HepG2 (cell line): ENCODE data around the gene STIM2. TPM values are rescaled to one million over a fixed set of nuclear protein-coding genes. Genes with fewer than 3 reads are reported as not detected.

ENCODE experiments used
- BCL6 ChIP-seq: IDR thresholded peaks from 2 replicates; pipeline ENCODE4 v1.6.1; 2016; ENCODE audit warnings: missing genetic modification reagents, missing compliant biosample characterization
- CHD4 ChIP-seq: fragments of 200-600 bp; sonication (generic); IDR thresholded peaks from 2 replicates; pipeline ENCODE4 v1.7.0; 2017; ENCODE audit warnings: mild to moderate bottlenecking, low read length, borderline replicate concordance
- DNMT3B ChIP-seq: conservative IDR thresholded peaks from 2 replicates; pipeline ENCODE4 v1.6.1; 2016; ENCODE audit warnings: missing biosample characterization, control low read depth
- KDM5B ChIP-seq: sonication (generic); formaldehyde crosslinking; IDR thresholded peaks from 2 replicates; pipeline ENCODE4 v1.4.0; 2020; ENCODE audit warnings: missing genetic modification reagents, mild to moderate bottlenecking, borderline replicate concordance
- MTERF4 ChIP-seq: sonication (generic); formaldehyde crosslinking; IDR thresholded peaks from 2 replicates; pipeline ENCODE4 v1.8.0; 2023; ENCODE audit warnings: mild to moderate bottlenecking, missing genetic modification reagents
- RELA ChIP-seq: sonication (generic); formaldehyde crosslinking; IDR thresholded peaks from 2 replicates; pipeline ENCODE4 v1.4.0; 2020; ENCODE audit warnings: missing genetic modification reagents
- ZBTB39 ChIP-seq: sonication (generic); formaldehyde crosslinking; IDR thresholded peaks from 2 replicates; pipeline ENCODE4 v1.5.0; 2020; ENCODE audit warnings: missing genetic modification reagents
- ZNF431 ChIP-seq: sonication (generic); formaldehyde crosslinking; IDR thresholded peaks from 2 replicates; pipeline ENCODE4 v1.9.0; 2022; ENCODE audit warnings: missing genetic modification reagents, low read depth, mild to moderate bottlenecking, borderline replicate concordance
- polyA plus RNA-seq, 8 experiments: library from polyadenylated mRNA; depleted of rRNA in 3 of 8; stranded (reverse) in 7 of 8; unstranded in 1 of 8; fragments of >200 nt; fragmentation: Illumina TruSeq in 4 of 8; extraction: Trizol in 4 of 8; gene quantifications; 2 replicates each; pipeline versions ENCODE4 v1.2.1 to v1.2.3, GENCODE V29; 2011 to 2016; ENCODE audit warnings: low read depth in 4 of 8, missing spikeins in 1 of 8, mixed read lengths in 1 of 8; ENCODE audit not compliant: insufficient read depth in 1 of 8
- total RNA-seq, 5 experiments: library from RNA; depleted of rRNA; stranded (reverse); fragments of >200 nt; fragmentation: Illumina TruSeq; extraction: Trizol; gene quantifications; 2 replicates each; pipeline ENCODE4 v1.2.3, GENCODE V29; 2016; ENCODE audit warnings: low read depth in 1 of 5
- TF ChIP-seq, protein P1 (sequence below): sonication (generic); formaldehyde crosslinking; IDR thresholded peaks from 2 replicates; pipeline ENCODE4 v1.4.0; 2020; ENCODE audit warnings: missing genetic modification reagents, borderline replicate concordance
- TF ChIP-seq, protein P2 (sequence below): sonication (generic); formaldehyde crosslinking; IDR thresholded peaks from 2 replicates; pipeline ENCODE4 v1.4.0; 2020; ENCODE audit warnings: mild to moderate bottlenecking, missing genetic modification reagents
- TF ChIP-seq, protein P3 (sequence below): sonication (generic); formaldehyde crosslinking; IDR thresholded peaks from 2 replicates; pipeline ENCODE4 v1.8.0; 2022; ENCODE audit warnings: mild to moderate bottlenecking, missing genetic modification reagents
- TF ChIP-seq, protein P4 (sequence below): sonication (generic); formaldehyde crosslinking; IDR thresholded peaks from 2 replicates; pipeline ENCODE4 v1.4.0; 2020; ENCODE audit warnings: missing genetic modification reagents

Gene STIM2
- total and polyA plus RNA-seq, 2 of the 13 experiments (the other 11 are each of a cell fraction or from before 2014, with no cell fraction given), result 19.3 to 19.4 TPM

DNA sequence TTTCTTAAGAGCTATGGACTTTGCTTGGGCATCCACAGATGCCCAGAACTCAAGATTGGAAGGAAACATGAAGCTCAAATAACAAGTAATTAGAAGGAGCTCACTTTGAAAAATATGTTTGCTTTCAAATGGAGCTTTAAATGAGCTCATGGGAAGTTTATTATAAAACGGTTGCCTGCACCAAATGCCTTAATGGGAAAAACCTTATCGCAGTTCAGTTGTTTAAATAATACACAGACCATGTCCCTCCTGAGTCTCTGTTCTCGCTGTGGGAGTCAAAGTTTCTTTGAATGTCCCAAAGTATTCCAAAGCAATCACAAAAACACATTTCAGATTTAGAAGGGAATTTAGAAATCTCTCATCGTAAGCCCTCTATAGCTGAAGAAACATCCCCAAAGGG, 31.6 kb upstream of the STIM2 start (continued):
- TF ChIP-seq, protein P1, sequence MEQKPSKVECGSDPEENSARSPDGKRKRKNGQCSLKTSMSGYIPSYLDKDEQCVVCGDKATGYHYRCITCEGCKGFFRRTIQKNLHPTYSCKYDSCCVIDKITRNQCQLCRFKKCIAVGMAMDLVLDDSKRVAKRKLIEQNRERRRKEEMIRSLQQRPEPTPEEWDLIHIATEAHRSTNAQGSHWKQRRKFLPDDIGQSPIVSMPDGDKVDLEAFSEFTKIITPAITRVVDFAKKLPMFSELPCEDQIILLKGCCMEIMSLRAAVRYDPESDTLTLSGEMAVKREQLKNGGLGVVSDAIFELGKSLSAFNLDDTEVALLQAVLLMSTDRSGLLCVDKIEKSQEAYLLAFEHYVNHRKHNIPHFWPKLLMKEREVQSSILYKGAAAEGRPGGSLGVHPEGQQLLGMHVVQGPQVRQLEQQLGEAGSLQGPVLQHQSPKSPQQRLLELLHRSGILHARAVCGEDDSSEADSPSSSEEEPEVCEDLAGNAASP (CRISPR knock-in tag), result no peak
- TF ChIP-seq, protein P2, sequence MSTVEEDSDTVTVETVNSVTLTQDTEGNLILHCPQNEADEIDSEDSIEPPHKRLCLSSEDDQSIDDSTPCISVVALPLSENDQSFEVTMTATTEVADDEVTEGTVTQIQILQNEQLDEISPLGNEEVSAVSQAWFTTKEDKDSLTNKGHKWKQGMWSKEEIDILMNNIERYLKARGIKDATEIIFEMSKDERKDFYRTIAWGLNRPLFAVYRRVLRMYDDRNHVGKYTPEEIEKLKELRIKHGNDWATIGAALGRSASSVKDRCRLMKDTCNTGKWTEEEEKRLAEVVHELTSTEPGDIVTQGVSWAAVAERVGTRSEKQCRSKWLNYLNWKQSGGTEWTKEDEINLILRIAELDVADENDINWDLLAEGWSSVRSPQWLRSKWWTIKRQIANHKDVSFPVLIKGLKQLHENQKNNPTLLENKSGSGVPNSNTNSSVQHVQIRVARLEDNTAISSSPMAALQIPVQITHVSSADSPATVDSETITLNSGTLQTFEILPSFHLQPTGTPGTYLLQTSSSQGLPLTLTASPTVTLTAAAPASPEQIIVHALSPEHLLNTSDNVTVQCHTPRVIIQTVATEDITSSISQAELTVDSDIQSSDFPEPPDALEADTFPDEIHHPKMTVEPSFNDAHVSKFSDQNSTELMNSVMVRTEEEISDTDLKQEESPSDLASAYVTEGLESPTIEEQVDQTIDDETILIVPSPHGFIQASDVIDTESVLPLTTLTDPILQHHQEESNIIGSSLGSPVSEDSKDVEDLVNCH (CRISPR knock-in tag), result no peak
- TF ChIP-seq RELA (no peak), MTERF4 (no peak), ZNF431 (CRISPR knock-in tag) (no peak), DNMT3B (CRISPR knock-in tag) (no peak), KDM5B (no peak), BCL6 (CRISPR knock-in tag) (no peak), CHD4 (no peak), ZBTB39 (CRISPR knock-in tag) (no peak)
- TF ChIP-seq, protein P3, sequence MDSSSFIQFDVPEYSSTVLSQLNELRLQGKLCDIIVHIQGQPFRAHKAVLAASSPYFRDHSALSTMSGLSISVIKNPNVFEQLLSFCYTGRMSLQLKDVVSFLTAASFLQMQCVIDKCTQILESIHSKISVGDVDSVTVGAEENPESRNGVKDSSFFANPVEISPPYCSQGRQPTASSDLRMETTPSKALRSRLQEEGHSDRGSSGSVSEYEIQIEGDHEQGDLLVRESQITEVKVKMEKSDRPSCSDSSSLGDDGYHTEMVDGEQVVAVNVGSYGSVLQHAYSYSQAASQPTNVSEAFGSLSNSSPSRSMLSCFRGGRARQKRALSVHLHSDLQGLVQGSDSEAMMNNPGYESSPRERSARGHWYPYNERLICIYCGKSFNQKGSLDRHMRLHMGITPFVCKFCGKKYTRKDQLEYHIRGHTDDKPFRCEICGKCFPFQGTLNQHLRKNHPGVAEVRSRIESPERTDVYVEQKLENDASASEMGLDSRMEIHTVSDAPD (CRISPR knock-in tag), result no peak
- TF ChIP-seq, protein P4, sequence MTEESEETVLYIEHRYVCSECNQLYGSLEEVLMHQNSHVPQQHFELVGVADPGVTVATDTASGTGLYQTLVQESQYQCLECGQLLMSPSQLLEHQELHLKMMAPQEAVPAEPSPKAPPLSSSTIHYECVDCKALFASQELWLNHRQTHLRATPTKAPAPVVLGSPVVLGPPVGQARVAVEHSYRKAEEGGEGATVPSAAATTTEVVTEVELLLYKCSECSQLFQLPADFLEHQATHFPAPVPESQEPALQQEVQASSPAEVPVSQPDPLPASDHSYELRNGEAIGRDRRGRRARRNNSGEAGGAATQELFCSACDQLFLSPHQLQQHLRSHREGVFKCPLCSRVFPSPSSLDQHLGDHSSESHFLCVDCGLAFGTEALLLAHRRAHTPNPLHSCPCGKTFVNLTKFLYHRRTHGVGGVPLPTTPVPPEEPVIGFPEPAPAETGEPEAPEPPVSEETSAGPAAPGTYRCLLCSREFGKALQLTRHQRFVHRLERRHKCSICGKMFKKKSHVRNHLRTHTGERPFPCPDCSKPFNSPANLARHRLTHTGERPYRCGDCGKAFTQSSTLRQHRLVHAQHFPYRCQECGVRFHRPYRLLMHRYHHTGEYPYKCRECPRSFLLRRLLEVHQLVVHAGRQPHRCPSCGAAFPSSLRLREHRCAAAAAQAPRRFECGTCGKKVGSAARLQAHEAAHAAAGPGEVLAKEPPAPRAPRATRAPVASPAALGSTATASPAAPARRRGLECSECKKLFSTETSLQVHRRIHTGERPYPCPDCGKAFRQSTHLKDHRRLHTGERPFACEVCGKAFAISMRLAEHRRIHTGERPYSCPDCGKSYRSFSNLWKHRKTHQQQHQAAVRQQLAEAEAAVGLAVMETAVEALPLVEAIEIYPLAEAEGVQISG (CRISPR knock-in tag), result no peak
